Measurements from ENCODE around the gene TLE3. TPM values are rescaled to one million over a fixed set of nuclear protein-coding genes. Genes with fewer than 3 reads are reported as not detected.

Gene TLE3
- total and polyA plus RNA-seq, 4 experiments from 2014 or later, result 3.6 to 121 (median 69.9) TPM

Small RNA genes within 50 kb of the gene (microRNA-seq; reads per million reads assigned to microRNA genes)
- 164 reads per million, percentile 73 among the genes with 10 or more reads in this experiment for gene MIR629 (ENCODE audit: borderline microRNAs expressed, borderline number of aligned reads, borderline replicate concordance)
